Neural cell (in vitro differentiated cells): ENCODE results near the gene LEO1. TPM values are rescaled to one million over a fixed set of nuclear protein-coding genes. Genes with fewer than 3 reads are reported as not detected.

Experiments used
- H2AFZ ChIP-seq: fragments of 200-600, 300-800 bp; sonication (generic), shearing (Covaris generic); 2 replicates; pipeline ENCODE4 v1.6.0; 2014; ENCODE audit warnings: low read depth, mild to moderate bottlenecking, antibody characterized with exemption, low read length, moderate library complexity
- H3F3A ChIP-seq: fragments of 200-600 bp; shearing (Covaris generic); 2 replicates; pipeline ENCODE4 v1.6.1; 2016; ENCODE audit warnings: mild to moderate bottlenecking, moderate library complexity, mixed read lengths, antibody characterized with exemption, low read length; ENCODE audit not compliant: insufficient read depth, poor library complexity, severe bottlenecking
- H3K27ac ChIP-seq: fragments of 200-600, 300-800 bp; sonication (generic), shearing (Covaris generic); 2 replicates; pipeline ENCODE4 v1.5.1; 2014; ENCODE audit warnings: mild to moderate bottlenecking, low read length, moderate library complexity
- H3K27me3 ChIP-seq: fragments of 300-800, 200-600 bp; sonication (generic), shearing (Covaris generic); 2 replicates; pipeline ENCODE4 v1.6.0; 2014; ENCODE audit warnings: mild to moderate bottlenecking, low read depth, low read length, moderate library complexity; ENCODE audit not compliant: insufficient read depth
- H3K36me3 ChIP-seq: fragments of 300-800, 200-600 bp; sonication (generic), shearing (Covaris generic); 2 replicates; pipeline ENCODE4 v1.5.1; 2014; ENCODE audit warnings: mild to moderate bottlenecking, antibody characterized with exemption, low read length, moderate library complexity; ENCODE audit not compliant: insufficient read depth
- H3K4me2 ChIP-seq: fragments of 300-800, 200-600 bp; sonication (generic), shearing (Covaris generic); 2 replicates; pipeline ENCODE4 v1.6.0; 2014; ENCODE audit warnings: mild to moderate bottlenecking, low read length
- H3K4me3 ChIP-seq: fragments of 300-800, 200-600 bp; sonication (generic), shearing (Covaris generic); 2 replicates; pipeline ENCODE4 v1.5.1; 2014; ENCODE audit warnings: mild to moderate bottlenecking, low read length, moderate library complexity
- H3K79me2 ChIP-seq: fragments of 200-600 bp; shearing (Covaris generic); replicated peaks from 2 replicates; pipeline ENCODE4 v1.6.0; 2014; ENCODE audit warnings: mild to moderate bottlenecking, low read length, moderate library complexity; ENCODE audit not compliant: insufficient read depth
- H3K9ac ChIP-seq: fragments of 300-800, 200-600 bp; sonication (generic), shearing (Covaris generic); 2 replicates; pipeline ENCODE4 v1.6.1; 2016; ENCODE audit warnings: mild to moderate bottlenecking, low read length, mixed read lengths
- H3K9me2 ChIP-seq: fragments of 200-600 bp; shearing (Covaris generic); 2 replicates; pipeline ENCODE4 v1.6.1; 2016; ENCODE audit warnings: mild to moderate bottlenecking, low read length, mixed read lengths; ENCODE audit not compliant: insufficient read depth
- H3K9me3 ChIP-seq: fragments of 200-600, 300-800 bp; sonication (generic), shearing (Covaris generic); 2 replicates; pipeline ENCODE4 v1.6.1; 2016; ENCODE audit warnings: mild to moderate bottlenecking, mixed run types, low read length, moderate library complexity, mixed read lengths
- H4K20me1 ChIP-seq: fragments of 200-600 bp; shearing (Covaris generic); 2 replicates; pipeline ENCODE4 v1.6.1; 2016; ENCODE audit warnings: mild to moderate bottlenecking, mixed run types; ENCODE audit not compliant: insufficient read depth
- EP300 ChIP-seq: fragments of 450-650 bp; conservative IDR thresholded peaks from 2 replicates; pipeline ENCODE4 v1.6.1; 2014; ENCODE audit warnings: antibody characterized with exemption, mild to moderate bottlenecking, moderate library complexity; ENCODE audit not compliant: poor library complexity, severe bottlenecking
- EZH2 ChIP-seq: fragments of 200-600, 300-800 bp; shearing (Covaris generic), sonication (generic); IDR thresholded peaks from 2 replicates; pipeline ENCODE4 v1.6.1; 2014; ENCODE audit warnings: antibody characterized with exemption, low read length, borderline replicate concordance, mild to moderate bottlenecking; ENCODE audit not compliant: insufficient read depth, poor library complexity, severe bottlenecking
- MXI1 ChIP-seq: fragments of 450-650 bp; conservative IDR thresholded peaks from 2 replicates; pipeline ENCODE4 v1.6.1; 2014; ENCODE audit warnings: antibody characterized with exemption, mild to moderate bottlenecking; ENCODE audit not compliant: poor library complexity, severe bottlenecking
- POLR2AphosphoS5 ChIP-seq: IDR thresholded peaks from 2 replicates; pipeline ENCODE4 v1.6.1; 2012
- RAD21 ChIP-seq: fragments of 450-650 bp; conservative IDR thresholded peaks from 2 replicates; pipeline ENCODE4 v1.6.1; 2014; ENCODE audit warnings: antibody characterized with exemption, mild to moderate bottlenecking, moderate library complexity
- REST ChIP-seq: IDR thresholded peaks from 2 replicates; pipeline ENCODE4 v1.6.1; 2012; ENCODE audit warnings: borderline replicate concordance
- SMC3 ChIP-seq: fragments of 450-650 bp; conservative IDR thresholded peaks from 2 replicates; pipeline ENCODE4 v1.6.1; 2014; ENCODE audit warnings: antibody characterized with exemption, mild to moderate bottlenecking, moderate library complexity; ENCODE audit not compliant: poor library complexity
- TAF1 ChIP-seq: IDR thresholded peaks from 2 replicates; pipeline ENCODE4 v1.6.1; 2012; ENCODE audit warnings: low read depth
- polyA plus RNA-seq: library from polyadenylated mRNA; depleted of rRNA; stranded (reverse); fragments of >200 nt; gene quantifications from 2 replicates; pipeline ENCODE4 v1.2.3, GENCODE V29; 2014

Gene LEO1
- polyA plus RNA-seq, 1 donor from 2014 or later = 30.3 TPM

- Histone ChIP-seq H3K79me2 (peaks cover 30% of the 10 kb centered on the region), H3F3A (no peaks in the 10 kb centered on the region), H2AFZ (no peak overlapping the region), H3K27ac (no peak overlapping the region), H3K9me2 (no peaks in the 10 kb centered on the region), H3K9ac (no peak overlapping the region), H3K9me3 (no peaks in the 10 kb centered on the region), H3K4me2 (no peak overlapping the region), H3K36me3 (no peaks in the 10 kb centered on the region), H4K20me1 (no peaks in the 10 kb centered on the region), H3K4me3 (no peak overlapping the region), H3K27me3 (no peaks in the 10 kb centered on the region)
- TF ChIP-seq REST (no peak), SMC3 (no peak), EZH2 (no peak), RAD21 (no peak), EP300 (no peak)
These were observed 5.9 kb downstream of the LEO1 start for GRCh38 chr15:51965691-51966090.

DNA sequence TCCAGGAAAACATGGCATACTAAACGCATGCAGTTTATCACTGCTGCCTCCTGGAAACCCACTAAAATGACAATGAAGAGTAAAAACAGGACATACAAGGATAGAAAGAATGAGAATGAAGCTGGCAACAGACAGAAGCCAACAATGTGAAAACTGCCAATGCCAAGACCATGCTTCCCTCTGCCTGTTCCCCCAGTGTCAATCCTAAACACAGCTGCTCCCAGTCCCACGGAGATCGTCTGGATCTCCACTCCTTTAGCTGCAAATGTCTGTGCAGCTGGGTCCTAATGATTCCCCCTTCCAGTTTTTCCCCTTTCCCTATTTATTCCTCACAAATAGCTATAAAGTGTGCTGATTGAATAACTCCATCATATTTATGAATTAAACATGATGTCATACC lies 16.1 kb downstream of the LEO1 start:
- H3K27me3 ChIP-seq = no peaks in the 10 kb centered on the region
- H3K79me2 ChIP-seq = no peaks in the 10 kb centered on the region
- TF ChIP-seq EZH2 (no peak), SMC3 (no peak), TAF1 (no peak), POLR2AphosphoS5 (no peak)
- no peak overlapping the region for H3K9ac ChIP-seq
- no peak overlapping the region for H3K4me3 ChIP-seq
- H3K4me2 ChIP-seq = no peak overlapping the region
- no peaks in the 10 kb centered on the region for H3F3A ChIP-seq
- H3K36me3 ChIP-seq = peaks cover 4% of the 10 kb centered on the region
- H3K27ac ChIP-seq = no peak overlapping the region
- no peaks in the 10 kb centered on the region for H3K9me3 ChIP-seq
- H2AFZ ChIP-seq = no peak overlapping the region
- H3K9me2 ChIP-seq = no peaks in the 10 kb centered on the region
- no peaks in the 10 kb centered on the region for H4K20me1 ChIP-seq

- Histone ChIP-seq H3F3A (no peaks in the 10 kb centered on the region), H3K79me2 (no peaks in the 10 kb centered on the region), H3K9me3 (no peaks in the 10 kb centered on the region), H3K9me2 (no peaks in the 10 kb centered on the region), H3K36me3 (peaks cover 5% of the 10 kb centered on the region), H3K4me2 (no peak overlapping the region), H3K4me3 (no peak overlapping the region), H3K27ac (no peak overlapping the region), H2AFZ (no peak overlapping the region), H3K27me3 (no peaks in the 10 kb centered on the region), H4K20me1 (no peaks in the 10 kb centered on the region), H3K9ac (no peak overlapping the region)
- no peak for TF ChIP-seq SMC3
- no peak for TF ChIP-seq REST
- no peak for TF ChIP-seq MXI1
- TF ChIP-seq POLR2AphosphoS5 = no peak
- TF ChIP-seq RAD21 = no peak
- no peak for TF ChIP-seq EP300
- no peak for TF ChIP-seq TAF1
These were observed 18.8 kb downstream of the LEO1 start for GRCh38 chr15:51952805-51953204.
